Stimulated activated naive CD8-positive, alpha-beta T cell treated with anti-CD3 and anti-CD28 coated beads, Interleukin-15, amount 100 ng/mL, for 72 hours (primary cell): ENCODE results near the gene GLI2.

Source experiments
- ATAC-seq: fragments of 150-1000 bp; cut with Tn5 transposase; 2 replicates; pipeline ENCODE4 v1.10.0; 2021; ENCODE audit warnings: mild to moderate bottlenecking, moderate library complexity
- DNase-seq, 2 donors: peaks; one replicate each; pipeline ENCODE4 v3.0.0; 2021 to 2022
- H3K27ac Mint-ChIP-seq, 2 donors: one replicate each; pipeline ENCODE4 v1.8.0; 2022; ENCODE audit warnings: mild to moderate bottlenecking in 2 of 2, mixed read lengths in 2 of 2, moderate library complexity in 2 of 2
- H3K27me3 Mint-ChIP-seq: one replicate; pipeline ENCODE4 v1.8.0; 2022; ENCODE audit warnings: mixed read lengths
- H3K4me1 Mint-ChIP-seq: one replicate; pipeline ENCODE4 v1.8.0; 2022; ENCODE audit warnings: mild to moderate bottlenecking, mixed read lengths
- H3K4me3 Mint-ChIP-seq, 2 donors: one replicate each; pipeline ENCODE4 v1.8.0; 2022; ENCODE audit warnings: mild to moderate bottlenecking in 2 of 2, mixed read lengths in 2 of 2, moderate library complexity in 1 of 2
- H3K9me3 Mint-ChIP-seq, 2 donors: one replicate each; pipeline ENCODE4 v1.8.0; 2022; ENCODE audit warnings: mixed read lengths in 2 of 2

The GLI2 gene

GRCh38 chr2:120776649-120777048 is 41.0 kb downstream of the GLI2 start:
- Mint-ChIP-seq H3K9me3 (no peaks in the 10 kb centered on the region), H3K27ac (no peak overlapping the region), H3K4me1 (no peaks in the 10 kb centered on the region), H3K4me3 (no peak overlapping the region), H3K27me3 (peaks cover 9% of the 10 kb centered on the region)
- ATAC-seq = no peak
- DNase-seq = no peak

GRCh38 chr2:120777170-120777751 is 41.6 kb downstream of the GLI2 start:
- no peak for ATAC-seq
- no peaks in the 10 kb centered on the region for H3K9me3 Mint-ChIP-seq
- peaks cover 9% of the 10 kb centered on the region for H3K27me3 Mint-ChIP-seq
- no peak overlapping the region for H3K27ac Mint-ChIP-seq
- DNase-seq = no peak
- H3K4me3 Mint-ChIP-seq = no peak overlapping the region
- H3K4me1 Mint-ChIP-seq = no peaks in the 10 kb centered on the region

DNA sequence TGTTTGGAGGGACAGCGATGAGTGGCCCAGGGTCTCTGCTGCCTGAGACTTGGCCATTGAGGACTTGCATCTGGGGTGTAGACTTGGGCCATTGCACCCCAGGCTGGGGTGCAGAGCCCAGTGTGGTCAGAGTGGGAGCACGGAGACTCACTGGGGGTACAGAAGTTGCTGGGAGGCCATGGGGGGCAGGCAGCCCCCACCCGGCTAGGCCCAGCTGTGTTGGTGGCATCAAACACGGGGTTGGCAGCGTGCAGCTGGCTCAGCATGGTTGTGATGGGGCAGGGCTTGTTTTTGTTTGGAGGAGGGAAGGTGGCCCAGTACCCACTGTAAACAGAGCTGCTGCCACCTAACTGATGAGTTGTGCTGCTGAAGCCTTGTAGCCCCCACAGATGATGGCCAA is 42.1 kb downstream of the GLI2 start:
- Mint-ChIP-seq H3K27me3 (peaks cover 9% of the 10 kb centered on the region), H3K9me3 (no peaks in the 10 kb centered on the region), H3K4me1 (no peaks in the 10 kb centered on the region), H3K4me3 (no peak overlapping the region), H3K27ac (no peak overlapping the region)
- no peak for DNase-seq
- ATAC-seq = no peak

- Mint-ChIP-seq H3K4me3 (no peak overlapping the region), H3K27me3 (peaks cover 14% of the 10 kb centered on the region)
- ATAC-seq = no peak
Measured at GRCh38 chr2:120778244-120778643, 42.6 kb downstream of the GLI2 start.

GRCh38 chr2:120779781-120780283 is 44.2 kb downstream of the GLI2 start:
- DNase-seq = no peak
- ATAC-seq = no peak
- Mint-ChIP-seq H3K4me1 (peaks cover 10% of the 10 kb centered on the region), H3K27ac (peak overlapping the region; percentile 1 to 7), H3K9me3 (no peaks in the 10 kb centered on the region), H3K27me3 (peaks cover 21% of the 10 kb centered on the region), H3K4me3 (no peak overlapping the region)

More at GRCh38 chr2:120778244-120778643, 42.6 kb downstream of the GLI2 start:
- Mint-ChIP-seq H3K27ac (no peak overlapping the region), H3K9me3 (no peaks in the 10 kb centered on the region), H3K4me1 (peaks cover 4% of the 10 kb centered on the region)
- DNase-seq = no peak

DNA sequence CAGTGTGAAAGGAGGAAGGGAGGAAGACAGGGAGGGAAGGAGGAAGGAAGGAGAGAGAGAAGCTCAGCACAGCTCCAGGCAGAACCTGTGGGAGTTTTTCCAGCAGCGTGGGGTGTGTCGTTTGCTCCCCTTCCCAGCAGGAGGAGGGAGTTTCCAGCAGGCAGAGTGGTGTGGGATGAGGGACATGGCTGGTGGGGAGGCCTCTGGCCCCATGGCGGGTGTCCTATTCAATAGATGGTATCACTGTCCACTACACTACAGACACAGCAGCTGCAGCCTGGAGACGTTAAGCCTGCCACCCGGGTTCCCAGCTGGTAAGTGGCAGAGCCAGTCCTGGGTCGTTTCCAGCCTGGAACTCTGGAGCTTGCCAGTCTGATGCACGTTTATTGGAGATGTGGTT is 44.7 kb downstream of the GLI2 start:
- Mint-ChIP-seq H3K4me3 (no peak overlapping the region), H3K27me3 (peaks cover 21% of the 10 kb centered on the region), H3K27ac (peak overlapping the region; percentile 1 to 7), H3K4me1 (peaks cover 10% of the 10 kb centered on the region), H3K9me3 (no peaks in the 10 kb centered on the region)
- ATAC-seq (no peak), DNase-seq (no peak)

- ATAC-seq = no peak
Measured at GRCh38 chr2:120783371-120783791, 47.7 kb downstream of the GLI2 start.

DNA sequence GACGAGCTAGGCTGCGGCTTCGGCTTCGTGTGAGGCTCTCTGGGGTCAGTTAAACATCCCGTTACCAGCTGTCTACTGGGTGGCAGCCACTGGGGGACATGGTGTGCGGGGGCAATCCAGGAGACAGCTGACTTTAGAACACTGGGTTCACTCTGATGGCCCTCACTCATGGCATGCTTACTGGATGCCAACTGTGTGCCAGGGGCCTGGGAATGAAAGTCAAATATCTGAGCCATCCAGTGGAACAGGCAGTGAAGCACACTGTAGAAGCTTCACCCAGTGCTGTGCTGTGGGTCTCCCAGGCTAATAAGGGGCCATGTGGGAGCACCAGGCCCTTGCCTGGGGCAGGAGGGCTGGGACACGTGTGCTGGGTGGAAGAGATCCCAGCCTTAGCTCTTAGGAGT is 48.3 kb downstream of the GLI2 start:
- Mint-ChIP-seq H3K27me3 (peaks cover 21% of the 10 kb centered on the region), H3K9me3 (no peaks in the 10 kb centered on the region), H3K4me3 (no peak overlapping the region), H3K27ac (no peak overlapping the region), H3K4me1 (peaks cover 10% of the 10 kb centered on the region)
- no peak for ATAC-seq
- no peak for DNase-seq

More at GRCh38 chr2:120783371-120783791, 47.7 kb downstream of the GLI2 start:
- Mint-ChIP-seq H3K27ac (peak overlapping the region in 1 of 2 donors; percentile 48), H3K4me3 (no peak overlapping the region), H3K27me3 (peaks cover 21% of the 10 kb centered on the region), H3K4me1 (peaks cover 10% of the 10 kb centered on the region), H3K9me3 (no peaks in the 10 kb centered on the region)
- no peak for DNase-seq
